Measurements from ENCODE around the gene VTI1A. TPM values are rescaled to one million over a fixed set of nuclear protein-coding genes. Genes with fewer than 3 reads are reported as not detected.

Gene VTI1A
- total RNA-seq, 4 donors from 2014 or later = 21.5 to 50.6 (median 37.5) TPM

- Histone ChIP-seq H3K4me1 (no peaks in the 10 kb centered on the region), H3K9me3 (no peaks in the 10 kb centered on the region), H3K36me3 (no peaks in the 10 kb centered on the region), H3K4me3 (no peak overlapping the region), H3K27me3 (no peaks in the 10 kb centered on the region), H3K27ac (no peak overlapping the region)
- intact Hi-C loops (cut with DNase I; ENCODE audit: low total_unique reads) = no loop called here
- no peak for DNase-seq
- TF ChIP-seq CTCF (IDR thresholded peaks at IDR 0.05) (peak in 2 of 4 experiments; percentile 15 to 37), POLR2A (IDR thresholded peaks at IDR 0.05) (no peak)
These were observed 328.4 kb downstream of the VTI1A start for GRCh38 chr10:112775381-112775780.

- no peak for DNase-seq
- no peak for TF ChIP-seq POLR2A (IDR thresholded peaks at IDR 0.05)
- no peak for TF ChIP-seq CTCF (IDR thresholded peaks at IDR 0.05)
- no peaks in the 10 kb centered on the region for H3K36me3 ChIP-seq
- no peaks in the 10 kb centered on the region for H3K9me3 ChIP-seq
- H3K4me1 ChIP-seq = no peaks in the 10 kb centered on the region
- no peak overlapping the region for H3K27ac ChIP-seq
- no peak overlapping the region for H3K4me3 ChIP-seq
- H3K27me3 ChIP-seq = no peaks in the 10 kb centered on the region
- intact Hi-C loops (cut with DNase I; ENCODE audit: low total_unique reads) = no loop called here
These were observed 329.1 kb downstream of the VTI1A start for GRCh38 chr10:112775892-112776674.

- Histone ChIP-seq H3K27ac (peak overlapping the region; percentile 21 to 48), H3K9me3 (no peaks in the 10 kb centered on the region), H3K4me1 (no peaks in the 10 kb centered on the region), H3K36me3 (no peaks in the 10 kb centered on the region), H3K4me3 (no peak overlapping the region), H3K27me3 (no peaks in the 10 kb centered on the region)
- intact Hi-C loops (cut with DNase I; ENCODE audit: low total_unique reads) = no loop called here
- DNase-seq = no peak
- TF ChIP-seq POLR2A (IDR thresholded peaks at IDR 0.05) (no peak), CTCF (IDR thresholded peaks at IDR 0.05) (no peak)
These were observed 331.6 kb downstream of the VTI1A start for GRCh38 chr10:112778579-112778978.

GRCh38 chr10:112779025-112779770, 332.2 kb downstream of the VTI1A start:
- no peak for DNase-seq
- no peaks in the 10 kb centered on the region for H3K9me3 ChIP-seq
- no peaks in the 10 kb centered on the region for H3K27me3 ChIP-seq
- no peak overlapping the region for H3K4me3 ChIP-seq
- TF ChIP-seq CTCF (IDR thresholded peaks at IDR 0.05) (no peak), POLR2A (IDR thresholded peaks at IDR 0.05) (no peak)
- H3K27ac ChIP-seq = peak overlapping the region; percentile 21 to 48
- intact Hi-C loops (cut with DNase I; ENCODE audit: low total_unique reads) = no loop called here
- H3K4me1 ChIP-seq = no peaks in the 10 kb centered on the region
- H3K36me3 ChIP-seq = no peaks in the 10 kb centered on the region

Measured in uterus (tissue), 4 donors.